Putamen (tissue), 1 donor: Measurements from ENCODE around the gene DESI1.
"Not testable (repeated sequence)": the region's sequence is repeated elsewhere in the genome, so short reads cannot be mapped to it uniquely, and the experiment has no call there.

Source experiments
- DNase-seq: peaks from one replicate; pipeline ENCODE4 v3.0.0-alpha.2; 2016; ENCODE audit warnings: low spot score

DESI1 gene

GRCh38 chr22:41585898-41586297 is 34.9 kb downstream of the DESI1 start:
- no peak for DNase-seq

GRCh38 chr22:41584881-41585280 is 36.0 kb downstream of the DESI1 start:
- DNase-seq, result no peak

- DNase-seq, result no peak
Measured at GRCh38 chr22:41582694-41583093, 38.1 kb downstream of the DESI1 start.

DNA sequence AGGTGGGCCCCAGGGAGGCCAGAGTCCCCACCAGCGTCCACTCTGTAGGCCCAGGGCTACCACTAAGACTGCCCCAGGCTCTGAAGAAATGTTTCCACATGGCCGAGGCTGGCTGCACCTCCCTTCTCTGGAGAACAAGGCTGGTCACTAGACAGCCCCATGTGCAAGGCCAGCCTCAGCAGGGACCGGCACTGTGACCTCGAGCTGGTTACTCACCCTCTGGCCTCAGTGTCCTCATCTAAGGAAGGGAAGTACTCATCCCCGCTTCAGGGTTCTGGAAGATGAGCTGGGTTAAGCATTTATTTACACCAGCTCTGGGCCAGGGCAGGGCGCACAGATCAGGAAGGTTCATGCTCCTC is 40.9 kb downstream of the DESI1 start:
- no peak for DNase-seq

DNA sequence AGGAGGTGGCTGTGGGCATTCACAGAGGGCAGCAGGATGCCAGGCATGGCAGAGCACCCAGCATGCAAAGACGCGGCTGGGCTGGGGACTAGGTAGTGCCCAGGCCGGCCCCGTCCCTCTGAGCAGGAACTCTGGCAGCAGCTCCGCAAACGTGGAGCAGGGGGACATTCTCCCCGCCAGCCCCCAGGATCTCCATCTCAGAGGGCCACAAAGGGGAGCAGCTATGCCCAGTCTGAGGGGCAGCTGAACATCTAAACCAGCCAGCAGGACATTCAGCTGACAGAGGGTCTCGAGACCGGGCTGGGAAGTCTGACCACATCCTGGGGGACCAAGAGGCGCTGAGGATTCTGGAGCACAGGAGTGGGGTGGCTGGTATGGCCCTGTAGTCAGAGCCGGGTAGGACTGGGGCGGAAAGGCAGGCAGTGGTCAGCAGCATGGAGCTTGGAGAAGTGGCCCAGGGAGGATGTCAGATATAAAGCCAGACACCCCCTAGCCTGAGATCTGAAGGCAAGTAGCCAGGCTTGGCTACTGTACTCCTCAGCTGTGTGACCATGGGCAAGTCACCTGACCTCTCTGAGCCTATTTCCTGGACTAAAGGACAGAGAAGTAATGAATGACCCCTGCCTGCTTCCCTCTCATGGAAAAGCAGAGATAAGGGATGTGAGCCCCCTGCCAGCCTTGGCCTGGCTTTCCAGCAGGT is 41.4 kb downstream of the DESI1 start:
- DNase-seq, result no peak

GRCh38 chr22:41578818-41579217 is 42.0 kb downstream of the DESI1 start:
- no peak for DNase-seq

- DNase-seq, result no peak
Measured at GRCh38 chr22:41578114-41578513, 42.7 kb downstream of the DESI1 start.

DNA sequence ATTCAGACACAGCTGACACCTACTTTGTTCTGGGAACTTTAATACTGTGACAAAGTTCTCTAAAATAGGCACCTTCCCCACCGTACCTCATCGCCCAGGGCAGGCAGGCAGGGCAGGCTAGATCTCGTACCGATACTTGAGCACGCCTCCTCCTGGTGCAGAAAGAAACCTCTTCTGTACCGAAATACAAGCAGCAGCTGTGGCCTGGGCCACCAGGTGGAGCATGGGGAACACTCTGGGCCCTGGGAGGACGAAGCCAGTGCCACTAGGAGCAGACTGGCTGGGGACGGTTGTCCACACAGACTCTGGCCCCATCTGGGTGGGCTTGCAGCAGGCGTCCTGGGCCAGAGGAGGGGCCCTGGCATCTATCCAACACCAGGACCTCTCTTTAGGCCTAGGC is 44.0 kb downstream of the DESI1 start:
- no peak for DNase-seq

DNA sequence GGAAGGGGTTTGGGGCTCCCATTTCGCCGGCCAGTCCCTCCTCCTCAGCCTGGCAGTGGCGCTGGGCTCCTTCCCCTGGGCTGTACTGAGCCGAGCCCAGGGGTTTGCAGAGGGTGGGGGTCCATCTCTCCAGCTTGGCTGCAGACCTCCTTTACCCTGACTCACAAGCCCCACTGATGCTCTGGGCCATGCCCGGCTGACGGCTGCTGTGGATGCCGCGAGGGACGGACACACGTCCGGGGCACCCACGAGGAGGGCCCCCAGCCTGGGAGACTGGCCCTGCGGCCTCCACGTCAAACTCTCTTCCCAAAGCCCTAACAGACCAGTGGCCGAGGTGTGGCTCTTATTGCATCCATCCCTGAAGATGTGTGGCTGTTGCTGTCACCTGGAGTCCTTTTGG is 45.3 kb downstream of the DESI1 start:
- DNase-seq, result no peak

GRCh38 chr22:41574847-41575381 is 45.9 kb downstream of the DESI1 start:
- no peak for DNase-seq

DNA sequence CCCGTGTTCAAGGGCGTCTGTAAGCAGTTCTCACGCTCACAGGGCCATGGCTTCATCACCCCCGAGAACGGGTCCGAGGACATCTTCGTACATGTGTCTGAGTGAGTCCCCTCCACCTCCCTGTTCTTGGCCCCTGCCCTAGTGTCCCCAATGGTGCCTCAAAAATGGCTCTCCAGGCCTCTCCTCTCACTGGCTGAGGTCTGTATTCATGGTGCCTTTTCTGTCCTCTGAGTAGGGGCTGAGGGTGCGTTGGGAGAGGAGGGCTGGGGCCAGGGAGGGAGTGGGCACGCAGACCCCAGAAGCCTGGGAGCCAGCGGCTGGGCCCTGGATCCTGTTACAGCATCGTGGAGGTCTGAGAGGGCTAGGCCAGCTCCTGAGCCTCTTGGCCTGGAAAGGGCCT is 47.2 kb downstream of the DESI1 start:
- DNase-seq, result no peak

GRCh38 chr22:41572305-41572704 is 48.5 kb downstream of the DESI1 start:
- DNase-seq, result not testable (repeated sequence)

DNA sequence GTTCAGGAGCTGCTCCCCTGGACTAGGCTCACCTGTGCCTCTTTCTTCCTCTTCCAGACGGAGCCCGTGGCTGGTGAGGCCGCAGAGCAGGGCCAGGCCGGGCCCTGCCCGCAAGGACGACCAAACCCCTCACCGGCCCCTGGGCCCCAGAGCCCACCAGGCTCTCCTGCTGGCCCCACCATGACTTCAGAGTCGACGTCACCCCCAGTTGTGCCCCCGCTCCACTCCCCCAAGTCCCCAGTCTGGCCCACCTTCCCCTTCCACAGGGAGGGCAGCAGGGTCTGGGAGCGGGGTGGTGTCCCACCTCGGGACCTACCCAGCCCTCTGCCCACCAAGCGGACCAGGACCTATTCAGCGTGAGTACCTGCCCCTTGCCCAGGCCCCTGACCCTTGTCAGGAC is 49.1 kb downstream of the DESI1 start:
- DNase-seq, result no peak

GRCh38 chr22:41570221-41570620 is 50.6 kb downstream of the DESI1 start:
- no peak for DNase-seq

- no peak for DNase-seq
Measured at GRCh38 chr22:41568811-41569210, 52.0 kb downstream of the DESI1 start.

DNA sequence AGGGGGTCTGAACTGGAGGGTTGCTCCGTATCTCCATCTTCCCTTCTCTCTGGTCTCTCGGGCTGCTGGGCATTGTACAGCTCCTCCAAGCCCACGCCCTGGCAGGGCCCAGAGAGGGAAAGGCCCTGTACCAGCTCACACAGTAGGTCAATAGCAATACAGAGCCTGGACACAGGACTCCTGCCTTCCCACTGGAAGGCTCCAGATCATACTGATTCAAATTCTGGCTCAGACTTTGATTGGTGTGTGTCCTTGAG is 53.4 kb downstream of the DESI1 start:
- no peak for DNase-seq

GRCh38 chr22:41565403-41566054 is 55.3 kb downstream of the DESI1 start:
- no peak for DNase-seq

DNA sequence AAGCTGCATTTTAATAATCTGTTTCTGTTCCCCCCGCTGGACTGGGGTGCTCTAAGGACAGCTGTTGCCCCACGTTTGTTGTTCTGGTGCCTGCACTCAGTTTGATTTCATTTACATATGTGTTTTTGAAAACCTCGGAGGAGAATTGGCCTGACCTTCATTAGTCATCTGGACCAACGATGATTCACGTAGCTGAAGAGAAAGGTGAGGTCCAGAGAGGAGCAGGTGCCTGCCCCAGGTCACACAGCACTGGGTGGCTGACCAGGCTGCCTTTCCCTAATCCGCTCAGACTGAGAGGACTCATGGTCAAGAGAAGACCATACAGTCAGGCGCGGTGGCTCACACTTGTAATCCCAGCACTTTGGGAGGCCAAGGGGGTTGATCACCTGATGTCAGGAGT is 56.3 kb downstream of the DESI1 start:
- no peak for DNase-seq

- DNase-seq, result no peak
Measured at GRCh38 chr22:41563051-41563711, 57.7 kb downstream of the DESI1 start.

DNA sequence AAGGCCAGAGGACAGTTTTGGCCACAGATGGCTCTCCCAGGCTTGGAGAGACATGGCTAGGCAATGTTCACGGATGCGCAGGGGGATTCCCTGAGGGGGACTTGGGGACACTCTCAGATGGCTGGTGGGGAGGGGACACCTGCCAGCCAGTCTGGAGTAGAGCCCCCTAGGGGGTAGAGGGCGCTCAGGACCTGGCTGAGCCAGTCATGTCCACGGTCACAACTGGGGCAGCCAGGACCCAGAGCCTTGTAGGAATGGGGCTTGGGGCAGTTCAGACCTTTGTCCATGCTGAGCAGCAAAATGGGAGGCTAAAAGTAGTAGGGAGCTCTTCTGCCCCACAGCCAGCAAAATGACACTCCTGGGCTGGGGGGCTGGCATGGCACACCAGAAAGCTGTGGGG is 58.4 kb downstream of the DESI1 start:
- DNase-seq, result no peak

- no peak for DNase-seq
Measured at GRCh38 chr22:41561788-41562187, 59.1 kb downstream of the DESI1 start.

DNA sequence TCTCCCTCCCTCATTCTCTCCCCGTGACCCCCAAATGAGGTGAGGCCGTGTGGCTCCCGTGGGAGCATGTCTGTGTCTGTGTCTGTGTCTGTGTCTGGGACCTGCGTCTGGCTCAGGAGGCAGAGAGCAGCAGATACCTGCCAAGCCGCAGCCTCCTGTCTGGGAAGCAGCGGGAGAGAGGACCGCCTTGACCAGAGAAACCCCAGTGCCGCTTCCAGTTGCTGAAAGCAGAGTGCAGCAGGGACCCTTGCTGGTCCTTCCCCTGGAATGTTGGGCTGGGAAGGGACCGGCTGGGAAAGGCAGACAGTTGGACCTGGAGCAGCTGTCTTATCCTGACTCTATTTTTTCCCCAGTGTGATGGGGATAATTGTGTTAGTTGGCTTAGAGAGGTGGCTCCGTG is 59.5 kb downstream of the DESI1 start:
- DNase-seq, result no peak

- no peak for DNase-seq
Measured at GRCh38 chr22:41560095-41560471, 60.8 kb downstream of the DESI1 start.

- not testable (repeated sequence) for DNase-seq
Measured at GRCh38 chr22:41558241-41558630, 62.6 kb downstream of the DESI1 start.
